ENCODE measurements around the gene TRIM71. TPM values are rescaled to one million over a fixed set of nuclear protein-coding genes. Genes with fewer than 3 reads are reported as not detected.
A peak's percentile ranks its signal among the peaks of the same experiment; 100 is the strongest.
"Not testable (repeated sequence)": the region's sequence is repeated elsewhere in the genome, so short reads cannot be mapped to it uniquely, and the experiment has no call there.

TRIM71 gene
- total RNA-seq, 4 donors from 2014 or later: under 0.01 to 0.59 (median 0.32) TPM

GRCh38 chr3:32930161-32930560 is 112.4 kb downstream of the TRIM71 start:
- no peaks in the 10 kb centered on the region for H3K9me3 ChIP-seq
- H3K36me3 ChIP-seq: no peaks in the 10 kb centered on the region
- no peak overlapping the region for H3K4me3 ChIP-seq
- no peak for TF ChIP-seq POLR2A (IDR thresholded peaks at IDR 0.05)
- no peak for TF ChIP-seq EP300 (IDR thresholded peaks at IDR 0.05)
- TF ChIP-seq CTCF (IDR thresholded peaks at IDR 0.05): no peak
- H3K27ac ChIP-seq: no peak overlapping the region
- no peaks in the 10 kb centered on the region for H3K4me1 ChIP-seq
- no peak for DNase-seq (ENCODE audit: low spot score in 2 of 2)
- 94% methylated on average over 3 of the region's 3 CpGs for WGBS, 2 donors
- no peaks in the 10 kb centered on the region for H3K27me3 ChIP-seq

- H3K27ac ChIP-seq; H3K9me3 ChIP-seq; H3K36me3 ChIP-seq; DNase-seq (ENCODE audit: low spot score in 2 of 2); H3K27me3 ChIP-seq; H3K4me3 ChIP-seq; H3K4me1 ChIP-seq: not testable (repeated sequence)
- WGBS, 2 donors: 79 to 86% methylated on average over 2 of the region's 2 CpGs
These were observed 113.5 kb downstream of the TRIM71 start for GRCh38 chr3:32931273-32931672.

- Histone ChIP-seq H3K36me3 (no peaks in the 10 kb centered on the region), H3K27ac (no peak overlapping the region), H3K4me3 (no peak overlapping the region), H3K4me1 (no peaks in the 10 kb centered on the region), H3K27me3 (no peaks in the 10 kb centered on the region), H3K9me3 (no peaks in the 10 kb centered on the region)
- TF ChIP-seq CTCF (IDR thresholded peaks at IDR 0.05) (peak; percentile 35 to 50 (median 43)), POLR2A (IDR thresholded peaks at IDR 0.05) (no peak), EP300 (IDR thresholded peaks at IDR 0.05) (no peak)
- WGBS, 2 donors: 90 to 91% methylated on average over 5 of the region's 5 CpGs
- peak in 1 of 2 donors; percentile 62 for DNase-seq (ENCODE audit: low spot score in 2 of 2)
These were observed 116.4 kb downstream of the TRIM71 start for GRCh38 chr3:32934150-32934742.

GRCh38 chr3:32937331-32937730 is 119.5 kb downstream of the TRIM71 start:
- H3K4me3 ChIP-seq: no peak overlapping the region
- no peak for DNase-seq (ENCODE audit: low spot score in 2 of 2)
- no peaks in the 10 kb centered on the region for H3K36me3 ChIP-seq
- no peak overlapping the region for H3K27ac ChIP-seq
- no peaks in the 10 kb centered on the region for H3K27me3 ChIP-seq
- H3K9me3 ChIP-seq: no peaks in the 10 kb centered on the region
- TF ChIP-seq CTCF (IDR thresholded peaks at IDR 0.05) (no peak), POLR2A (IDR thresholded peaks at IDR 0.05) (no peak), EP300 (IDR thresholded peaks at IDR 0.05) (no peak)
- 19 to 32% methylated on average over 2 of the region's 2 CpGs for WGBS, 2 donors
- H3K4me1 ChIP-seq: no peaks in the 10 kb centered on the region

DNA sequence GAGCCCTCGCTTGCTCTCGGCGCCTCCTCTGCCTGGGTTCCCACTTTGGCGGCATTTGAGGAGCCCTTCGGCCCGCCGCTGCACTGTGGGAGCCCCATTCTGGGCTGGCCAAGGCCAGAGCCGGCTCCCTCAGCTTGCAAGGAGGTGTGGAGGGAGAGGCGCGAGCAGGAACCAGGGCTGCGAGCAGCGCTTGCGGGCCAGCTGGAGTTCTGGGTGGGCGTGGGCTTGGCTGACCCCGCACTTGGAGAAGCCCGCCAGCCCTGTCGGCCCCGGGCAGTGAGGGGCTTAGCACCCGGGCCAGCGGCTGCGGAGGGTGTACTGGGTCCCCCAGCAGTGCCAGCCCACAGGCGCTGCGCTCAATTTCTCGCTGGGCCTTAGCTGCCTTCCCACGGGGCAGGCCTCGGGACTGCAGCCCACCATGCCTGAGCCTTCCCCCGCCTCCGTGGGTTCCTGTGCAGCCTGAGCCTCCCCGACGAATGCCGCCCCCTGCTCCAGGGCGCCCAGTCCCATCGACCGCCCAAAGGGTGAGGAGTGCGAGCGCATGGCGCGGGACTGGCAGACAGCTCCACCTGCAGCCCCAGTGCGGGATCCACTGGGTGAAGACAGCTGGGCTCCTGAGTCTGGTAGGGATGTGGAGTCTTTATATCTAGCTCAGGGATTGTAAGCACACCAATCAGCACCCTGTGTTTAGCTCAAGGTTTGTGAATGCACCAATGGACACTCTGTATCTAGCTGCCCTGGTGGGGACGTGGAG is 121.9 kb downstream of the TRIM71 start:
- not testable (repeated sequence) for H3K9me3 ChIP-seq; H3K4me3 ChIP-seq; DNase-seq (ENCODE audit: low spot score in 2 of 2); H3K27ac ChIP-seq; H3K36me3 ChIP-seq; H3K27me3 ChIP-seq; H3K4me1 ChIP-seq
- WGBS, 2 donors: 94 to 96% methylated on average over 30 to 35 of the region's 40 CpGs

GRCh38 chr3:32940726-32941125 is 122.9 kb downstream of the TRIM71 start:
- H3K4me3 ChIP-seq: no peak overlapping the region

More at GRCh38 chr3:32940726-32941125, 122.9 kb downstream of the TRIM71 start:
- H3K9me3 ChIP-seq: no peaks in the 10 kb centered on the region
- 60 to 69% methylated on average over 16 of the region's 16 CpGs for WGBS, 2 donors
- TF ChIP-seq EP300 (IDR thresholded peaks at IDR 0.05) (no peak), CTCF (IDR thresholded peaks at IDR 0.05) (no peak), POLR2A (IDR thresholded peaks at IDR 0.05) (no peak)
- no peak overlapping the region for H3K27ac ChIP-seq
- no peaks in the 10 kb centered on the region for H3K4me1 ChIP-seq
- no peaks in the 10 kb centered on the region for H3K27me3 ChIP-seq
- DNase-seq (ENCODE audit: low spot score in 2 of 2): no peak
- no peaks in the 10 kb centered on the region for H3K36me3 ChIP-seq
